COLO829 (cell line): ENCODE results near the gene GNAZ.
"Not testable (repeated sequence)": the region's sequence is repeated elsewhere in the genome, so short reads cannot be mapped to it uniquely, and the experiment has no call there.

Experiments used
- DNase-seq: peaks from one replicate; pipeline ENCODE4 v3.0.0; 2012; ENCODE audit warnings: low spot score

The GNAZ gene

GRCh38 chr22:23044570-23044969, 25.7 kb upstream of the GNAZ start:
- no peak for DNase-seq

- DNase-seq = no peak
Measured at GRCh38 chr22:23045461-23045860, 24.9 kb upstream of the GNAZ start.

GRCh38 chr22:23047265-23047664, 23.1 kb upstream of the GNAZ start:
- no peak for DNase-seq

GRCh38 chr22:23047742-23048141, 22.6 kb upstream of the GNAZ start:
- no peak for DNase-seq

- not testable (repeated sequence) for DNase-seq
Measured at GRCh38 chr22:23050546-23050945, 19.8 kb upstream of the GNAZ start.

GRCh38 chr22:23053051-23053707, 17.1 kb upstream of the GNAZ start:
- no peak for DNase-seq

GRCh38 chr22:23053912-23054530, 16.3 kb upstream of the GNAZ start:
- DNase-seq = no peak

- no peak for DNase-seq
Measured at GRCh38 chr22:23054531-23055257, 15.6 kb upstream of the GNAZ start.

GRCh38 chr22:23055449-23056179, 14.7 kb upstream of the GNAZ start:
- no peak for DNase-seq

GRCh38 chr22:23057331-23057730, 13.0 kb upstream of the GNAZ start:
- no peak for DNase-seq

GRCh38 chr22:23058063-23058462, 12.3 kb upstream of the GNAZ start:
- no peak for DNase-seq

- no peak for DNase-seq
Measured at GRCh38 chr22:23058481-23059283, 11.6 kb upstream of the GNAZ start.

- DNase-seq = no peak
Measured at GRCh38 chr22:23059284-23059948, 10.9 kb upstream of the GNAZ start.

GRCh38 chr22:23060612-23061400, 9.5 kb upstream of the GNAZ start:
- DNase-seq = no peak

GRCh38 chr22:23061471-23062280, 8.6 kb upstream of the GNAZ start:
- no peak for DNase-seq

GRCh38 chr22:23062616-23063538, 7.4 kb upstream of the GNAZ start:
- DNase-seq = no peak

GRCh38 chr22:23063539-23064380, 6.6 kb upstream of the GNAZ start:
- no peak for DNase-seq
